ENCODE measurements around the gene NRG3. TPM values are rescaled to one million over a fixed set of nuclear protein-coding genes. Genes with fewer than 3 reads are reported as not detected.

NRG3 gene
- total and polyA plus RNA-seq, 7 donors = 0.03 to 0.10 TPM; not detected in 5

- no peak for ATAC-seq
- TF ChIP-seq, protein P1, sequence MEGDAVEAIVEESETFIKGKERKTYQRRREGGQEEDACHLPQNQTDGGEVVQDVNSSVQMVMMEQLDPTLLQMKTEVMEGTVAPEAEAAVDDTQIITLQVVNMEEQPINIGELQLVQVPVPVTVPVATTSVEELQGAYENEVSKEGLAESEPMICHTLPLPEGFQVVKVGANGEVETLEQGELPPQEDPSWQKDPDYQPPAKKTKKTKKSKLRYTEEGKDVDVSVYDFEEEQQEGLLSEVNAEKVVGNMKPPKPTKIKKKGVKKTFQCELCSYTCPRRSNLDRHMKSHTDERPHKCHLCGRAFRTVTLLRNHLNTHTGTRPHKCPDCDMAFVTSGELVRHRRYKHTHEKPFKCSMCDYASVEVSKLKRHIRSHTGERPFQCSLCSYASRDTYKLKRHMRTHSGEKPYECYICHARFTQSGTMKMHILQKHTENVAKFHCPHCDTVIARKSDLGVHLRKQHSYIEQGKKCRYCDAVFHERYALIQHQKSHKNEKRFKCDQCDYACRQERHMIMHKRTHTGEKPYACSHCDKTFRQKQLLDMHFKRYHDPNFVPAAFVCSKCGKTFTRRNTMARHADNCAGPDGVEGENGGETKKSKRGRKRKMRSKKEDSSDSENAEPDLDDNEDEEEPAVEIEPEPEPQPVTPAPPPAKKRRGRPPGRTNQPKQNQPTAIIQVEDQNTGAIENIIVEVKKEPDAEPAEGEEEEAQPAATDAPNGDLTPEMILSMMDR (IDR thresholded peaks at IDR 0.05) = no peak
- 20 to 27% (median 24%) methylated on average over 1 of the region's 1 CpG for WGBS, 3 donors
- DNase-seq = no peak
- Histone ChIP-seq H3K27ac (no peak overlapping the region), H3K9me3 (no peaks in the 10 kb centered on the region), H3K4me3 (no peak overlapping the region), H3K4me1 (no peaks in the 10 kb centered on the region), H3K27me3 (ENCODE audit: insufficient read depth in 3 of 3, low read length in 2 of 3) (no peaks in the 10 kb centered on the region), H3K36me3 (ENCODE audit: insufficient read depth in 1 of 2, low read depth in 1 of 2) (no peaks in the 10 kb centered on the region)
- intact Hi-C loops (cut with DNase I) = no loop called here
Measured at GRCh38 chr10:81898518-81898917, 23.5 kb downstream of the NRG3 start.

DNA sequence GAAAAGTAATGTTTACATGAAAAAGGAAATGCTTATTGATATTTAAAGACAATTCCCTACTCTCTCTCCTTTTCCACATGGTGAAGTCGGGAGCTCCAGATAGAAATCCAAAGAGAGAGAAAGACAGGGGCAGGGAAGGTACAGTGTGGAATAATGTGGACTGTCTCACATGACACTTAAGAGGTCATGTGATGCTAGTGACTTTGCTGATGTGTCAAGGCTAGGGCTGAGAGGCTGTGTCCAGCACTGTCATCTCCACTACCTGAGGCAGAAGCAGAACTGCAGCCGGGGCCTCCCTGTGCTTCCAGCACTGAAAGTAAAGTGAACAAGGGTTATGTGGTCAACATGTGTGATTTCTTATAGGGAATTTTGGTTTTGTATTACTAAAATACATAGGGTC, 26.0 kb downstream of the NRG3 start:
- ATAC-seq = no peak
- 88 to 93% (median 88%) methylated on average over 2 of the region's 2 CpGs for WGBS, 3 donors
- Histone ChIP-seq H3K4me3 (no peak overlapping the region), H3K9me3 (no peaks in the 10 kb centered on the region), H3K27me3 (ENCODE audit: insufficient read depth in 3 of 3, low read length in 2 of 3) (no peaks in the 10 kb centered on the region), H3K27ac (no peak overlapping the region), H3K4me1 (no peaks in the 10 kb centered on the region), H3K36me3 (ENCODE audit: insufficient read depth in 1 of 2, low read depth in 1 of 2) (no peaks in the 10 kb centered on the region)
- no peak for DNase-seq
- intact Hi-C loops (cut with DNase I) = no loop called here
- TF ChIP-seq, protein P1 (IDR thresholded peaks at IDR 0.05) = no peak

GRCh38 chr10:81903472-81903871, 28.5 kb downstream of the NRG3 start:
- intact Hi-C loops (cut with DNase I) = no loop called here
- 63 to 72% (median 66%) methylated on average over 4 of the region's 4 CpGs for WGBS, 3 donors
- Histone ChIP-seq H3K4me3 (no peak overlapping the region), H3K9me3 (no peaks in the 10 kb centered on the region), H3K4me1 (no peaks in the 10 kb centered on the region), H3K27me3 (ENCODE audit: insufficient read depth in 3 of 3, low read length in 2 of 3) (no peaks in the 10 kb centered on the region), H3K27ac (no peak overlapping the region), H3K36me3 (ENCODE audit: insufficient read depth in 1 of 2, low read depth in 1 of 2) (no peaks in the 10 kb centered on the region)
- ATAC-seq = no peak
- TF ChIP-seq, protein P1 (IDR thresholded peaks at IDR 0.05) = no peak
- no peak for DNase-seq

GRCh38 chr10:81905161-81905560, 30.2 kb downstream of the NRG3 start:
- TF ChIP-seq, protein P1 (IDR thresholded peaks at IDR 0.05) = no peak
- intact Hi-C loops (cut with DNase I) = no loop called here
- DNase-seq = no peak
- H3K36me3 ChIP-seq (ENCODE audit: insufficient read depth in 1 of 2, low read depth in 1 of 2) = no peaks in the 10 kb centered on the region
- no peak overlapping the region for H3K4me3 ChIP-seq
- WGBS, 3 donors = 76 to 83% (median 78%) methylated on average over 4 of the region's 4 CpGs
- no peak for ATAC-seq
- no peaks in the 10 kb centered on the region for H3K9me3 ChIP-seq
- H3K4me1 ChIP-seq = no peaks in the 10 kb centered on the region
- no peak overlapping the region for H3K27ac ChIP-seq
- H3K27me3 ChIP-seq (ENCODE audit: insufficient read depth in 3 of 3, low read length in 2 of 3) = no peaks in the 10 kb centered on the region

GRCh38 chr10:81909453-81909852, 34.5 kb downstream of the NRG3 start:
- TF ChIP-seq, protein P1 (IDR thresholded peaks at IDR 0.05) = no peak
- Histone ChIP-seq H3K36me3 (ENCODE audit: insufficient read depth in 1 of 2, low read depth in 1 of 2) (no peaks in the 10 kb centered on the region), H3K27me3 (ENCODE audit: insufficient read depth in 3 of 3, low read length in 2 of 3) (no peaks in the 10 kb centered on the region), H3K4me3 (no peak overlapping the region), H3K27ac (no peak overlapping the region), H3K4me1 (no peaks in the 10 kb centered on the region), H3K9me3 (no peaks in the 10 kb centered on the region)
- DNase-seq (no peak), ATAC-seq (no peak)
- intact Hi-C loops (cut with DNase I) = no loop called here
- WGBS, 3 donors = 79 to 83% (median 82%) methylated on average over 2 of the region's 2 CpGs
